GM18498 (cell line): ENCODE measurements around the gene SPSB4.
"Not testable (repeated sequence)": the region's sequence is repeated elsewhere in the genome, so short reads cannot be mapped to it uniquely, and the experiment has no call there.

Experiments used
- ATAC-seq: cut with Tn5 transposase; IDR thresholded peaks from one replicate; pipeline ENCODE4 v1.9.1; 2021; ENCODE audit warnings: mild to moderate bottlenecking, moderate library complexity; ENCODE audit not compliant: unreplicated experiment

Gene SPSB4

GRCh38 chr3:141114179-141114745 is 63.1 kb downstream of the SPSB4 start:
- ATAC-seq: no peak

GRCh38 chr3:141114816-141115460 is 63.8 kb downstream of the SPSB4 start:
- no peak for ATAC-seq

- no peak for ATAC-seq
Observed at GRCh38 chr3:141115789-141116541, 64.8 kb downstream of the SPSB4 start.

GRCh38 chr3:141116721-141117120 is 65.6 kb downstream of the SPSB4 start:
- ATAC-seq: no peak

- not testable (repeated sequence) for ATAC-seq
Observed at GRCh38 chr3:141117982-141118381, 66.8 kb downstream of the SPSB4 start.

GRCh38 chr3:141122455-141123030 is 71.4 kb downstream of the SPSB4 start:
- no peak for ATAC-seq

GRCh38 chr3:141123677-141124410 is 72.7 kb downstream of the SPSB4 start:
- no peak for ATAC-seq

- ATAC-seq: no peak
Observed at GRCh38 chr3:141124715-141125114, 73.6 kb downstream of the SPSB4 start.

GRCh38 chr3:141125351-141125750 is 74.2 kb downstream of the SPSB4 start:
- no peak for ATAC-seq

- no peak for ATAC-seq
Observed at GRCh38 chr3:141126661-141127343, 75.7 kb downstream of the SPSB4 start.

- no peak for ATAC-seq
Observed at GRCh38 chr3:141127344-141128125, 76.4 kb downstream of the SPSB4 start.

GRCh38 chr3:141128126-141128777 is 77.1 kb downstream of the SPSB4 start:
- ATAC-seq: no peak

- no peak for ATAC-seq
Observed at GRCh38 chr3:141129049-141129448, 77.9 kb downstream of the SPSB4 start.

- no peak for ATAC-seq
Observed at GRCh38 chr3:141129541-141130011, 78.4 kb downstream of the SPSB4 start.

- no peak for ATAC-seq
Observed at GRCh38 chr3:141143517-141143916, 92.4 kb downstream of the SPSB4 start.

- no peak for ATAC-seq
Observed at GRCh38 chr3:141146979-141147470, 95.9 kb downstream of the SPSB4 start.

- no peak for ATAC-seq
Observed at GRCh38 chr3:141147657-141148056, 96.5 kb downstream of the SPSB4 start.

GRCh38 chr3:141148169-141148568 is 97.0 kb downstream of the SPSB4 start:
- no peak for ATAC-seq

GRCh38 chr3:141148770-141149169 is 97.6 kb downstream of the SPSB4 start:
- ATAC-seq: no peak
